ENCODE data around the gene RAB6D.
"Not testable (repeated sequence)": the region's sequence is repeated elsewhere in the genome, so short reads cannot be mapped to it uniquely, and the experiment has no call there.

RAB6D gene

GRCh38 chr2:131363703-131364186 is at the start of gene RAB6D:
Gene RAB6D (minus strand): TSS chr2:131364168. CDS start chr2:131363720, 448 bp downstream.
- H3K27ac ChIP-seq; DNase-seq; H3K9me3 ChIP-seq (ENCODE audit: severe bottlenecking); H3K36me3 ChIP-seq; H3K27me3 ChIP-seq (ENCODE audit: insufficient read depth, low read depth, severe bottlenecking): not testable (repeated sequence)
- peak within 1 kb of the TSS; percentile 23 for H3K4me3 ChIP-seq (ENCODE audit: low read depth, low read length)

GRCh38 chr2:131413148-131413747 is 49.3 kb upstream of the RAB6D start:
- no peaks in the 10 kb centered on the region for H3K27me3 ChIP-seq (ENCODE audit: insufficient read depth, low read depth, severe bottlenecking)
- peak; percentile 56 for TF ChIP-seq CTCF (IDR thresholded peaks at IDR 0.05; ENCODE audit: low read depth, low read length)
- no peak for DNase-seq

GRCh38 chr2:131410173-131410572 is 46.2 kb upstream of the RAB6D start:
- Histone ChIP-seq H3K27ac (no peak overlapping the region), H3K9me3 (ENCODE audit: severe bottlenecking) (no peaks in the 10 kb centered on the region), H3K27me3 (ENCODE audit: insufficient read depth, low read depth, severe bottlenecking) (no peaks in the 10 kb centered on the region), H3K4me3 (ENCODE audit: low read depth, low read length) (no peak overlapping the region), H3K36me3 (no peaks in the 10 kb centered on the region)
- TF ChIP-seq CTCF (IDR thresholded peaks at IDR 0.05; ENCODE audit: low read depth, low read length) = no peak
- DNase-seq = no peak

More at GRCh38 chr2:131413148-131413747, 49.3 kb upstream of the RAB6D start:
- Histone ChIP-seq H3K9me3 (ENCODE audit: severe bottlenecking) (no peaks in the 10 kb centered on the region), H3K4me3 (ENCODE audit: low read depth, low read length) (no peak overlapping the region), H3K27ac (no peak overlapping the region), H3K36me3 (no peaks in the 10 kb centered on the region)

- Histone ChIP-seq H3K4me3 (ENCODE audit: low read depth, low read length) (no peak overlapping the region), H3K9me3 (ENCODE audit: severe bottlenecking) (no peaks in the 10 kb centered on the region), H3K27me3 (ENCODE audit: insufficient read depth, low read depth, severe bottlenecking) (no peaks in the 10 kb centered on the region), H3K27ac (no peak overlapping the region), H3K36me3 (no peaks in the 10 kb centered on the region)
- no peak for TF ChIP-seq CTCF (IDR thresholded peaks at IDR 0.05; ENCODE audit: low read depth, low read length)
- DNase-seq = no peak
Measured at GRCh38 chr2:131408778-131409177, 44.8 kb upstream of the RAB6D start.

- no peak overlapping the region for H3K4me3 ChIP-seq (ENCODE audit: low read depth, low read length)
- no peak overlapping the region for H3K27ac ChIP-seq
- DNase-seq = no peak
- no peak for TF ChIP-seq CTCF (IDR thresholded peaks at IDR 0.05; ENCODE audit: low read depth, low read length)
- no peaks in the 10 kb centered on the region for H3K27me3 ChIP-seq (ENCODE audit: insufficient read depth, low read depth, severe bottlenecking)
- no peaks in the 10 kb centered on the region for H3K9me3 ChIP-seq (ENCODE audit: severe bottlenecking)
- no peaks in the 10 kb centered on the region for H3K36me3 ChIP-seq
Measured at GRCh38 chr2:131408207-131408606, 44.2 kb upstream of the RAB6D start.

- Histone ChIP-seq H3K27ac (no peak overlapping the region), H3K27me3 (ENCODE audit: insufficient read depth, low read depth, severe bottlenecking) (no peaks in the 10 kb centered on the region), H3K9me3 (ENCODE audit: severe bottlenecking) (no peaks in the 10 kb centered on the region), H3K4me3 (ENCODE audit: low read depth, low read length) (no peak overlapping the region), H3K36me3 (no peaks in the 10 kb centered on the region)
- no peak for DNase-seq
- TF ChIP-seq CTCF (IDR thresholded peaks at IDR 0.05; ENCODE audit: low read depth, low read length) = no peak
Measured at GRCh38 chr2:131404753-131405152, 40.8 kb upstream of the RAB6D start.

Measured in WERI-Rb-1 (cell line).